Measurements from ENCODE around the gene CASQ2. TPM values are rescaled to one million over a fixed set of nuclear protein-coding genes. Genes with fewer than 3 reads are reported as not detected.

The CASQ2 gene
- total RNA-seq (2022) (not detected in 2 replicates), Bru-seq, nascent RNA (not detected), BruChase-seq, experiment 1, labeled RNA remaining after a 6-hour chase (not detected), BruChase-seq, experiment 2, labeled RNA remaining after a 2-hour chase (percentile 1 among the genes with signal in this experiment)
- long read RNA-seq, result 0 reads

- no peaks in the 10 kb centered on the region for H3K36me3 Mint-ChIP-seq (ENCODE audit: insufficient read depth, unreplicated experiment)
- H3K4me1 Mint-ChIP-seq (ENCODE audit: insufficient read depth, unreplicated experiment), result peaks cover 16% of the 10 kb centered on the region
- no peaks in the 10 kb centered on the region for H3K27me3 Mint-ChIP-seq (ENCODE audit: insufficient read depth, unreplicated experiment)
- no TSS peak for BruUV-seq (replicated peaks)
- no peaks in the 10 kb centered on the region for H3K9me3 Mint-ChIP-seq (ENCODE audit: unreplicated experiment)
- POLR2A ChIA-PET, result interaction anchor here (5.6 kb wide), 1 partner anchor 14 kb away, joined by 64 read pairs; no protein-coding TSS in a partner anchor
- H3K27ac Mint-ChIP-seq (ENCODE audit: low read depth, unreplicated experiment), result no peak within 1 kb of the TSS
- no peak for DNase-seq (ENCODE audit: unreplicated experiment)
- H3K4me3 Mint-ChIP-seq (ENCODE audit: unreplicated experiment), result no peak within 1 kb of the TSS
- CTCF ChIA-PET, result interaction anchor here (1.2 to 4.0 kb wide), 7 partner anchors 44 to 213 kb away, joined by 3 to 39 read pairs (median 6); partner anchors contain the start of gene VANGL1
- TF ChIP-seq CTCF (IDR thresholded peaks at IDR 0.05; ENCODE audit: unreplicated experiment), result no peak
- intact Hi-C loops (cut with micrococcal nuclease), result no loop called here
Measured at GRCh38 chr1:115768549-115768948, at the start of gene CASQ2. Gene CASQ2 (minus strand): TSS chr1:115768714. CDS start chr1:115768541, 173 bp downstream.

- no peaks in the 10 kb centered on the region for H3K27me3 Mint-ChIP-seq (ENCODE audit: insufficient read depth, unreplicated experiment)
- BruUV-seq (replicated peaks), result no TSS peak
- no peak for DNase-seq (ENCODE audit: unreplicated experiment)
- no peak overlapping the region for H3K4me3 Mint-ChIP-seq (ENCODE audit: unreplicated experiment)
- H3K27ac Mint-ChIP-seq (ENCODE audit: low read depth, unreplicated experiment), result no peak overlapping the region
- no peak for TF ChIP-seq CTCF (IDR thresholded peaks at IDR 0.05; ENCODE audit: unreplicated experiment)
- ChIA-PET CTCF (interaction anchor here (0.5 to 1.6 kb wide), 4 partner anchors 155 to 206 kb away, joined by 3 to 7 read pairs (median 4); no protein-coding TSS in a partner anchor), POLR2A (interaction anchor here (1.3 to 1.5 kb wide), 4 partner anchors 14 to 162 kb away, joined by 3 to 5 read pairs (median 4); no protein-coding TSS in a partner anchor)
- intact Hi-C loops (cut with micrococcal nuclease), result no loop called here
- no peaks in the 10 kb centered on the region for H3K9me3 Mint-ChIP-seq (ENCODE audit: unreplicated experiment)
- H3K36me3 Mint-ChIP-seq (ENCODE audit: insufficient read depth, unreplicated experiment), result no peaks in the 10 kb centered on the region
- peaks cover 8% of the 10 kb centered on the region for H3K4me1 Mint-ChIP-seq (ENCODE audit: insufficient read depth, unreplicated experiment)
Measured at GRCh38 chr1:115815694-115816093, 47.2 kb upstream of the CASQ2 start.

GRCh38 chr1:115814685-115815398, 46.3 kb upstream of the CASQ2 start:
- TF ChIP-seq CTCF (IDR thresholded peaks at IDR 0.05; ENCODE audit: unreplicated experiment), result no peak
- intact Hi-C loops (cut with micrococcal nuclease), result no loop called here
- no peaks in the 10 kb centered on the region for H3K9me3 Mint-ChIP-seq (ENCODE audit: unreplicated experiment)
- ChIA-PET POLR2A (interaction anchor here (1.3 to 1.5 kb wide), 4 partner anchors 15 to 163 kb away, joined by 3 to 5 read pairs (median 4); no protein-coding TSS in a partner anchor), CTCF (interaction anchor here (0.6 to 1.6 kb wide), 5 partner anchors 50 to 207 kb away, joined by 3 to 6 read pairs (median 3); no protein-coding TSS in a partner anchor)
- H3K4me3 Mint-ChIP-seq (ENCODE audit: unreplicated experiment), result no peak overlapping the region
- no peaks in the 10 kb centered on the region for H3K27me3 Mint-ChIP-seq (ENCODE audit: insufficient read depth, unreplicated experiment)
- peaks cover 8% of the 10 kb centered on the region for H3K4me1 Mint-ChIP-seq (ENCODE audit: insufficient read depth, unreplicated experiment)
- no peaks in the 10 kb centered on the region for H3K36me3 Mint-ChIP-seq (ENCODE audit: insufficient read depth, unreplicated experiment)
- BruUV-seq (replicated peaks), result no TSS peak
- no peak overlapping the region for H3K27ac Mint-ChIP-seq (ENCODE audit: low read depth, unreplicated experiment)
- no peak for DNase-seq (ENCODE audit: unreplicated experiment)

GRCh38 chr1:115813727-115814126, 45.2 kb upstream of the CASQ2 start:
- POLR2A ChIA-PET, result no interaction called here

More at GRCh38 chr1:115813727-115814126, 45.2 kb upstream of the CASQ2 start:
- DNase-seq (ENCODE audit: unreplicated experiment), result no peak
- H3K9me3 Mint-ChIP-seq (ENCODE audit: unreplicated experiment), result no peaks in the 10 kb centered on the region
- BruUV-seq (replicated peaks), result no TSS peak
- H3K4me1 Mint-ChIP-seq (ENCODE audit: insufficient read depth, unreplicated experiment), result peaks cover 8% of the 10 kb centered on the region
- intact Hi-C loops (cut with micrococcal nuclease), result no loop called here
- H3K27ac Mint-ChIP-seq (ENCODE audit: low read depth, unreplicated experiment), result no peak overlapping the region
- H3K27me3 Mint-ChIP-seq (ENCODE audit: insufficient read depth, unreplicated experiment), result no peaks in the 10 kb centered on the region
- H3K4me3 Mint-ChIP-seq (ENCODE audit: unreplicated experiment), result no peak overlapping the region
- CTCF ChIA-PET, result interaction anchor here (1.1 kb wide), 1 partner anchor 49 kb away, joined by 6 read pairs; no protein-coding TSS in a partner anchor
- H3K36me3 Mint-ChIP-seq (ENCODE audit: insufficient read depth, unreplicated experiment), result no peaks in the 10 kb centered on the region
- no peak for TF ChIP-seq CTCF (IDR thresholded peaks at IDR 0.05; ENCODE audit: unreplicated experiment)
